Pancreas (tissue), 10 donors: Measurements from ENCODE around the gene ABCG1. TPM values are rescaled to one million over a fixed set of nuclear protein-coding genes. Genes with fewer than 3 reads are reported as not detected.

Experiments
- ATAC-seq, 4 donors: fragments of 200-7000 bp; cut with Tn5 transposase; one replicate each; pipeline versions ENCODE4 v1.8.0 to v1.9.1; 2020; ENCODE audit warnings: mild to moderate bottlenecking in 4 of 4, moderate library complexity in 4 of 4
- DNase-seq, 6 donors: peaks; one replicate each; pipeline ENCODE4 v3.0.0-alpha.2; 2020
- FAIRE-seq: peaks from 2 replicates; lab custom pipeline; 2012; peaks lifted over from hg19 to GRCh38; lab: Jason Lieb, UNC
- H3K27ac ChIP-seq, 4 donors: fragments of 200-600 bp; sonication (generic); 1 replicate in 3 of 4; 2 replicates in 1 of 4; pipeline versions ENCODE4 v1.5.0 to v1.8.0; 2020
- H3K27me3 ChIP-seq, 4 donors: fragments of 200-600 bp; one replicate each; pipeline ENCODE4 v1.8.0; 2021
- H3K36me3 ChIP-seq, 3 donors: fragments of 200-600 bp; sonication (generic) in 1 of 3; one replicate each; pipeline versions ENCODE4 v1.5.0 to v1.8.0; 2020 to 2021
- H3K4me1 ChIP-seq, 3 donors: fragments of 200-600 bp; one replicate each; pipeline ENCODE4 v1.8.0; 2021
- H3K4me3 ChIP-seq, 4 donors: fragments of 200-600 bp; sonication (generic) in 2 of 4; one replicate each; pipeline versions ENCODE4 v1.5.0 to v1.8.0; 2020 to 2021
- H3K9me3 ChIP-seq, 4 donors: fragments of 200-600 bp; one replicate each; pipeline ENCODE4 v1.8.0; 2021
- CTCF ChIP-seq, 4 donors: fragments of 200-600 bp; sonication (generic) in 3 of 4; IDR thresholded peaks; one replicate each; pipeline versions ENCODE4 v1.5.0 to v1.8.0; 2021; ENCODE audit warnings: antibody characterized with exemption in 4 of 4
- WGBS, 2 donors: extraction: QIAGEN DNeasy Blood & Tissue Kit; methylation state at CpG; one replicate each; pipeline ENCODE4 v1.1.7; 2013; 5-methylcytosine and 5-hydroxymethylcytosine counted together
- intact Hi-C, 3 donors: fragments of 100-400 bp; cut with DNase I; formaldehyde crosslinking; loops; one replicate each; pipeline versions ENCODE4 v1.11.1 to v1.14.2; 2022
- polyA plus RNA-seq, 2 donors: library from polyadenylated mRNA; stranded (reverse); fragments of 200-250 nt; gene quantifications; one replicate each; pipeline ENCODE4 v1.2.3, GENCODE V29; 2013
- total RNA-seq, 6 donors: library from RNA; stranded (reverse); fragmentation: NEBNext Ultra II Directional in 4 of 6; extraction: Animal tissue kit (Norgen Biotek cat#: 25700) in 4 of 6; gene quantifications; one replicate each; pipeline versions ENCODE4 v1.2.1 to v1.2.4, GENCODE V29; 2021 to 2023
- donor health status: healthy with polysubstance abuse.
- donor health status: DM: no; HTN: no; CAD: no; lungs with moderate emphysema.
- donor health status: DM: no; HTN: no; CAD: no.
- donor health status: control.
- donor health status: control.
- donor health status: Bipolar disorder and iron deficiency.
- donor health status: DM: yes; HTN: yes; CAD: no.
- donor health status: DM: no; HTN: no; CAD: no.
- donor health status: DM: no; HTN: no; CAD: no.
- donor health status: DM: yes; HTN: yes; CAD: no.

The ABCG1 gene
- total and polyA plus RNA-seq, 8 donors, result 1.6 to 10.3 (median 4.2) TPM

GRCh38 chr21:42216726-42217572 is 2.0 kb upstream of the ABCG1 start:
- ATAC-seq, result no peak
- no peak for TF ChIP-seq CTCF (IDR thresholded peaks at IDR 0.05)
- FAIRE-seq, result no peak

GRCh38 chr21:42219606-42220137 is 732 bp downstream of the ABCG1 start:
- no peaks in the 10 kb centered on the region for H3K27me3 ChIP-seq
- ATAC-seq (peak; percentile 35 to 55 (median 48)), DNase-seq (peak in 2 of 6 donors; percentile 41 to 69), FAIRE-seq (no peak)
- H3K4me3 ChIP-seq, result peak overlapping the region; percentile 31 to 49 (median 36)
- intact Hi-C loops, result no loop called here
- no peaks in the 10 kb centered on the region for H3K9me3 ChIP-seq
- 1 to 3% methylated on average over 29 to 41 of the region's 41 CpGs for WGBS, 2 donors
- peaks cover 0 to 13% (median 10%) of the 10 kb centered on the region in 3 donors for H3K4me1 ChIP-seq
- no peaks in the 10 kb centered on the region for H3K36me3 ChIP-seq
- TF ChIP-seq CTCF (IDR thresholded peaks at IDR 0.05), result no peak
- H3K27ac ChIP-seq, result peak overlapping the region in 3 of 4 donors; percentile 22 to 46 (median 41)

More at GRCh38 chr21:42216726-42217572, 2.0 kb upstream of the ABCG1 start:
- Histone ChIP-seq H3K9me3 (no peaks in the 10 kb centered on the region), H3K27me3 (no peaks in the 10 kb centered on the region), H3K4me3 (no peak overlapping the region), H3K27ac (no peak overlapping the region), H3K36me3 (no peaks in the 10 kb centered on the region), H3K4me1 (peaks cover 0 to 13% (median 10%) of the 10 kb centered on the region in 3 donors)
- 92 to 95% methylated on average over 17 of the region's 17 CpGs for WGBS, 2 donors
- intact Hi-C loops, result no loop called here
- DNase-seq, result peak in 1 of 6 donors; percentile 46

GRCh38 chr21:42220138-42220701 is 1.3 kb downstream of the ABCG1 start:
- Histone ChIP-seq H3K4me1 (peaks cover 0 to 13% (median 10%) of the 10 kb centered on the region in 3 donors), H3K27ac (peak overlapping the region in 2 of 4 donors; percentile 22 to 53), H3K36me3 (no peaks in the 10 kb centered on the region), H3K9me3 (no peaks in the 10 kb centered on the region), H3K27me3 (no peaks in the 10 kb centered on the region), H3K4me3 (peak overlapping the region; percentile 31 to 49 (median 36))
- 1% methylated on average over 26 of the region's 26 CpGs for WGBS, 2 donors
- no peak for TF ChIP-seq CTCF (IDR thresholded peaks at IDR 0.05)
- FAIRE-seq (peak; percentile 70), ATAC-seq (peak; percentile 82 to 87 (median 82)), DNase-seq (peak in 4 of 6 donors; percentile 56 to 69 (median 60))
- intact Hi-C loops, result no loop called here

- H3K9me3 ChIP-seq, result no peaks in the 10 kb centered on the region
- H3K4me3 ChIP-seq, result no peak overlapping the region
- TF ChIP-seq CTCF (IDR thresholded peaks at IDR 0.05), result no peak
- ATAC-seq (peak in 1 of 4 donors; percentile 9), DNase-seq (peak in 1 of 6 donors; percentile 34), FAIRE-seq (no peak)
- no peak overlapping the region for H3K27ac ChIP-seq
- WGBS, 2 donors, result 78 to 82% methylated on average over 15 of the region's 15 CpGs
- H3K36me3 ChIP-seq, result no peaks in the 10 kb centered on the region
- peaks cover 0 to 13% (median 10%) of the 10 kb centered on the region in 3 donors for H3K4me1 ChIP-seq
- intact Hi-C loops, result no loop called here
- H3K27me3 ChIP-seq, result no peaks in the 10 kb centered on the region
These were observed 2.8 kb downstream of the ABCG1 start for GRCh38 chr21:42221581-42222345.
